ENCODE measurements around the gene PEX7.
"Not testable (repeated sequence)": the region's sequence is repeated elsewhere in the genome, so short reads cannot be mapped to it uniquely, and the experiment has no call there.

The PEX7 gene

GRCh38 chr6:136822376-136823127 is at the start of gene PEX7:
Gene PEX7 (plus strand): TSS chr6:136822592. CDS start chr6:136822666, 74 bp downstream.
- DNase-seq, result peak; percentile 40

GRCh38 chr6:136772685-136773472 is 49.5 kb upstream of the PEX7 start:
- DNase-seq, result no peak

GRCh38 chr6:136773473-136773796 is 49.0 kb upstream of the PEX7 start:
- no peak for DNase-seq

GRCh38 chr6:136774228-136775041 is 48.0 kb upstream of the PEX7 start:
- no peak for DNase-seq

GRCh38 chr6:136775081-136775480 is 47.3 kb upstream of the PEX7 start:
- no peak for DNase-seq

GRCh38 chr6:136775548-136775947 is 46.8 kb upstream of the PEX7 start:
- no peak for DNase-seq

- DNase-seq, result no peak
Measured at GRCh38 chr6:136777651-136778050, 44.7 kb upstream of the PEX7 start.

GRCh38 chr6:136779682-136780081 is 42.7 kb upstream of the PEX7 start:
- DNase-seq, result no peak

GRCh38 chr6:136780972-136781371 is 41.4 kb upstream of the PEX7 start:
- no peak for DNase-seq

GRCh38 chr6:136782021-136782770 is 40.2 kb upstream of the PEX7 start:
- DNase-seq, result no peak

- no peak for DNase-seq
Measured at GRCh38 chr6:136783021-136783420, 39.4 kb upstream of the PEX7 start.

- DNase-seq, result no peak
Measured at GRCh38 chr6:136783495-136784270, 38.7 kb upstream of the PEX7 start.

- no peak for DNase-seq
Measured at GRCh38 chr6:136784271-136784664, 38.1 kb upstream of the PEX7 start.

- DNase-seq, result no peak
Measured at GRCh38 chr6:136784910-136785746, 37.3 kb upstream of the PEX7 start.

GRCh38 chr6:136786658-136787057 is 35.7 kb upstream of the PEX7 start:
- DNase-seq, result no peak

- no peak for DNase-seq
Measured at GRCh38 chr6:136787726-136788068, 34.7 kb upstream of the PEX7 start.

- DNase-seq, result no peak
Measured at GRCh38 chr6:136788069-136788902, 34.1 kb upstream of the PEX7 start.

GRCh38 chr6:136789440-136789839 is 33.0 kb upstream of the PEX7 start:
- not testable (repeated sequence) for DNase-seq

- DNase-seq, result no peak
Measured at GRCh38 chr6:136790411-136791295, 31.7 kb upstream of the PEX7 start.

Measured in NCI-H187 treated with DMSO at 0.1 percent for 48 hours (cell line).